Astrocyte (in vitro differentiated cells and primary cell): ENCODE results near the gene SLCO6A1.

Experiments
- CTCF ChIP-seq: IDR thresholded peaks from 2 replicates; pipeline ENCODE4 v1.5.1; 2011; ENCODE audit warnings: low read depth, mild to moderate bottlenecking, inconsistent platforms, low read length, moderate library complexity; ENCODE audit not compliant: insufficient read depth
- EZH2 ChIP-seq: IDR thresholded peaks from 2 replicates; pipeline ENCODE4 v1.6.1; 2012; ENCODE audit warnings: mild to moderate bottlenecking, low read length, inconsistent platforms; ENCODE audit not compliant: insufficient read depth

DNA sequence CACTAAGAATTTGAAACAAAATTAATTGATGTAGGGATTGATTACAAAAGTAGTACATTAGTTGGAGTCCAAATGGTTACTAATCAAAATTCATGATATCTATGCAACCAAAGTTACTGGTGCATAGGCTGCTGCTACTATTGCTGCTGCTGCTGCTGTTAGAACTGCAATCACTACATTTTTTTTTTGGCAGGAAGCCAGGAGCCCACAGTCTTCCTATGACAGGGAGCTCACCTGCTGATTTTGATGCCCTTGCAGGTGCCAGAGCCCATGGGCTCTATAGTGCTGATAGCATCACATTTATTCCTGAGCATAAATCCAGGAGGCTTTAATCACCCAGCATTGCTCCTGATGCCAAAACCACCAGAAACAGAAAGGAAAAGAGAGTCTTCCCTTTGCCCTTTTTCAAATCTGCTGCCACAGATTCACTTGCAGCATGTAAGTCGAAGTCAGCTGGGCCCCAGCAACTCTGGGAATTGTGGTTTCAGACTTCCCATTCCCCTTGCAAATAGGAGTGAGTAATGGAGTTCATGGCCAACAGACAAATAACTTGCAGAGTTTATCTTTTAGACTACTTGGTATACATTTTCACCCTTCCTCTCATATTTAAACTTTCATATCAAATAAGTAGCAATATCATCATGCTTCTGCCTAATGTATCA lies 17.6 kb downstream of the SLCO6A1 start:
- no peak for TF ChIP-seq CTCF
- no peak for TF ChIP-seq EZH2
